K562 (cell line): ENCODE measurements around the gene CFL1. TPM values are rescaled to one million over a fixed set of nuclear protein-coding genes. Genes with fewer than 3 reads are reported as not detected.
A peak's percentile ranks its signal among the peaks of the same experiment; 100 is the strongest.

Experiments
- ASH1L ChIP-seq: fragments of 450-650 bp; IDR thresholded peaks from 2 replicates; pipeline ENCODE4 v1.6.1; 2018; ENCODE audit warnings: borderline replicate concordance, mild to moderate bottlenecking, low read depth; ENCODE audit not compliant: partially characterized antibody
- BCOR ChIP-seq: fragments of 450-650 bp; IDR thresholded peaks from 2 replicates; pipeline ENCODE4 v1.6.1; 2016
- CCNT2 ChIP-seq: IDR thresholded peaks from 2 replicates; pipeline ENCODE4 v1.6.1; 2011; ENCODE audit warnings: borderline replicate concordance, low read depth, mild to moderate bottlenecking, moderate library complexity, mixed read lengths, low read length; ENCODE audit not compliant: insufficient read length; ENCODE audit errors: extremely low read depth
- CHD2 ChIP-seq: IDR thresholded peaks from 2 replicates; pipeline ENCODE4 v1.6.1; 2011; ENCODE audit warnings: low read depth, low read length
- CREM ChIP-seq: IDR thresholded peaks from 2 replicates; pipeline ENCODE4 v1.6.1; 2014; ENCODE audit warnings: antibody characterized with exemption, low read depth
- GABPB1 ChIP-seq: sonication (generic); formaldehyde crosslinking; IDR thresholded peaks from 2 replicates; pipeline ENCODE4 v1.8.0; 2022; ENCODE audit warnings: mild to moderate bottlenecking, missing genetic modification reagents
- HNRNPK ChIP-seq: fragments of 200-400 bp; formaldehyde crosslinking; IDR thresholded peaks from one replicate; pipeline ENCODE4 v1.6.1; 2018; ENCODE audit warnings: mild to moderate bottlenecking, low read depth, low read length; ENCODE audit not compliant: poor library complexity, severe bottlenecking
- RERE ChIP-seq: sonication (generic); formaldehyde crosslinking; IDR thresholded peaks from 2 replicates; pipeline ENCODE4 v1.8.0; 2023; ENCODE audit warnings: missing genetic modification reagents, mild to moderate bottlenecking, borderline replicate concordance
- SIN3B ChIP-seq: fragments of 450-650 bp; IDR thresholded peaks from 2 replicates; pipeline ENCODE4 v1.6.1; 2017; ENCODE audit warnings: low read depth, mild to moderate bottlenecking, moderate library complexity
- SOX6 ChIP-seq: fragments of 450-650 bp; IDR thresholded peaks from 2 replicates; pipeline ENCODE4 v1.6.1; 2014; ENCODE audit warnings: mild to moderate bottlenecking
- ZKSCAN1 ChIP-seq: fragments of 150-350 bp; IDR thresholded peaks from 2 replicates; pipeline ENCODE4 v1.6.1; 2016; ENCODE audit warnings: low read depth, low read length
- ZNF592 ChIP-seq: fragments of 450-650 bp; IDR thresholded peaks from 2 replicates; pipeline ENCODE4 v1.6.1; 2017; ENCODE audit warnings: antibody characterized with exemption, mild to moderate bottlenecking
- ZNF639 ChIP-seq, 2 experiments: fragments of 200-800 bp in 1 of 2; sonication (Bioruptor generic) in 1 of 2; sonication (generic) in 1 of 2; formaldehyde crosslinking in 1 of 2; IDR thresholded peaks in 1 of 2; conservative IDR thresholded peaks in 1 of 2; 2 replicates each; pipeline versions ENCODE4 v1.5.0 to v1.6.1; 2016 to 2020; ENCODE audit warnings: missing compliant biosample characterization in 1 of 2, missing genetic modification characterization in 1 of 2, missing genetic modification reagents in 1 of 2
- ZNF707 ChIP-seq: fragments of 250-450 bp; sonication (Bioruptor Pico); conservative IDR thresholded peaks from 2 replicates; pipeline ENCODE4 v1.8.0; 2022; ENCODE audit warnings: inconsistent platforms, mild to moderate bottlenecking, moderate library complexity
- ZNF79 ChIP-seq: fragments of 250-450 bp; sonication (Bioruptor Pico); IDR thresholded peaks from 2 replicates; pipeline ENCODE4 v1.4.0; 2020; ENCODE audit warnings: low read depth, mild to moderate bottlenecking, moderate library complexity
- polyA plus RNA-seq, 8 experiments: library from polyadenylated mRNA; depleted of rRNA in 4 of 8; stranded (reverse) in 5 of 8; unstranded in 3 of 8; fragments of >200 nt; fragmentation: Nextera tagmentation in 2 of 8; fragmentation: Illumina TruSeq in 1 of 8; extraction: Ambion mirVana in 2 of 8; extraction: Trizol in 1 of 8; gene quantifications; 2 replicates each; pipeline versions ENCODE4 v1.2.1 to v1.2.3, GENCODE V29; 2011 to 2014; ENCODE audit warnings: inconsistent platforms in 1 of 8, missing spikeins in 1 of 8
- total RNA-seq, 7 experiments: library from RNA; depleted of rRNA in 6 of 7; stranded (reverse); fragments of >200 nt in 6 of 7; fragmentation: Illumina TruSeq in 2 of 7; extraction: Trizol in 2 of 7; gene quantifications; 2 replicates each; pipeline versions ENCODE4 v1.2.1 to v1.2.3, GENCODE V29; 2011 to 2021; ENCODE audit warnings: low replicate concordance in 1 of 7

Gene CFL1
- total and polyA plus RNA-seq, 9 of the 15 experiments (the other 6 are each of a cell fraction or from before 2014, with no cell fraction given) = 105 to 1,101 (median 859) TPM

GRCh38 chr11:65888163-65888814 is 30.3 kb upstream of the CFL1 start, which contains the start of gene FIBP (continued):
- peak; percentile 90 for TF ChIP-seq CCNT2
- 0 out of 2 replicates have a peak, but pooled peaks have one; percentile 13 for TF ChIP-seq BCOR
- peak; percentile 98 for TF ChIP-seq GABPB1 (CRISPR knock-in tag)
- 0 out of 2 replicates have a peak, but pooled peaks have one; percentile 81 for TF ChIP-seq RERE (CRISPR knock-in tag)
- no peak for TF ChIP-seq ZNF79 (CRISPR knock-in tag)
- TF ChIP-seq CREM = peak; percentile 97
- 0 out of 2 replicates have a peak, but pooled peaks have one; percentile 32 for TF ChIP-seq SOX6
- TF ChIP-seq ZNF592 = 0 out of 2 replicates have a peak, but pooled peaks have one; percentile 45
- TF ChIP-seq ZKSCAN1 = peak; percentile 63; the same call in 1 of the 2 replicates
- TF ChIP-seq ZNF639 (CRISPR knock-in tag; conservative IDR thresholded peaks at IDR 0.05 in 1 of 2, IDR thresholded peaks at IDR 0.05 in 1 of 2) = peak in 1 of 2 experiments; percentile 94; a peak in 2 of 4 replicates
- TF ChIP-seq SIN3B = peak; percentile 87
- TF ChIP-seq ZNF707 (CRISPR knock-in tag) = no peak
- TF ChIP-seq CHD2 = 0 out of 2 replicates have a peak, but pooled peaks have one; percentile 30
- no peak for TF ChIP-seq ASH1L
- TF ChIP-seq HNRNPK = no peak
